IPS-18c (cell line): ENCODE measurements around the gene CAB39.

Experiments used
- H3K4me3 ChIP-seq: 2 replicates; pipeline ENCODE4 v1.7.0; 2013; ENCODE audit warnings: low read depth, mild to moderate bottlenecking, low read length, moderate library complexity; ENCODE audit not compliant: insufficient read depth
- H3K9me3 ChIP-seq: one replicate; pipeline ENCODE4 v1.6.1; 2013; ENCODE audit warnings: mild to moderate bottlenecking, low read length, moderate library complexity; ENCODE audit not compliant: control insufficient read depth, insufficient read depth

CAB39 gene

DNA sequence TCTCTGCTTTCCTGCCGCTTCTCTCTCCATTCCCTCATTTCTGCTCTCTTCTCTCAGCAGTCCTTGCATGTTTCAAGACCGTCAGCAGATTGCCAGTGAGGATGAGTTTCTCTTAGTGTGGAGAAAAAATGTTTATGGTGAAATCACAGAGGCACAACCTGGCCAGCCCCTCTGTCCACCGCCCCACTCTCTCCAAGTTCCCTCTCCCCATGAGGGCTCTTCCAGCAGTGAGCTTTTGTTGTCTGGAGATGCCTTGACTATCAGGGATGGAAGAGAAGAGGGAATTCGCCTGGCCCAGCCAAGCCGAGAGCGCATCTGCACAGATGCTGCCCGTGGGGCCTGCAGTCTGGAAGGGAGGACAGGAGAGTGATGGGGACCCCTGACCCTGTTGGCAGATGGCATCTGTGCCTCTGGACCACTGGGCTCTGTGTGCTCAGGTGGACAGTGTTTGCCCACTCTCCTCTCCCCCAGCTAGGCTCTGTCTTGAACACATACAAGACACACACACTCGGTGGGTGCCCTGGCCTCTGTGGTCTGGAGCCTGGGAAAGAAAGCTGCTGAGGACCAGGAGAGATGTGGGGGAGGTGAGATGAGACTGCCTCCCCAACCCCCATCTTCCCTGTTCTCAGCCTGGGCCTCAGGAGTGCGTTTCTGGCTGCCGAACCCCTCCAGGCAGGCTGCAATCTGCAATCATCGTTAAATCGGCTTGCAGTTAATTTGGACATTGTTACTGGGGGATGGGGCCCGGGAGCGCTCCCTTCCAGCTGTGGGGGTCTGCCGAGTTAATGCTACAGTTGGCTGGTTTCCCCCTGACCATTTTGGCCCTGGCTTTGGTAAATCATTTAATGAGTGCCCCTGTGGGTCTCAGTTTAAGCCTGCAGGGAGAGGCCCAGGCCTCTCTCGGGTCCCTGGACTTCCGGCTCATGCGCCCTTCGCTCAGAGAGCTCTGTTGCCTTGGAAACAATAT, 156.6 kb downstream of the CAB39 start:
- no peaks in the 10 kb centered on the region for H3K9me3 ChIP-seq
- H3K4me3 ChIP-seq, result peak overlapping the region; percentile 11

DNA sequence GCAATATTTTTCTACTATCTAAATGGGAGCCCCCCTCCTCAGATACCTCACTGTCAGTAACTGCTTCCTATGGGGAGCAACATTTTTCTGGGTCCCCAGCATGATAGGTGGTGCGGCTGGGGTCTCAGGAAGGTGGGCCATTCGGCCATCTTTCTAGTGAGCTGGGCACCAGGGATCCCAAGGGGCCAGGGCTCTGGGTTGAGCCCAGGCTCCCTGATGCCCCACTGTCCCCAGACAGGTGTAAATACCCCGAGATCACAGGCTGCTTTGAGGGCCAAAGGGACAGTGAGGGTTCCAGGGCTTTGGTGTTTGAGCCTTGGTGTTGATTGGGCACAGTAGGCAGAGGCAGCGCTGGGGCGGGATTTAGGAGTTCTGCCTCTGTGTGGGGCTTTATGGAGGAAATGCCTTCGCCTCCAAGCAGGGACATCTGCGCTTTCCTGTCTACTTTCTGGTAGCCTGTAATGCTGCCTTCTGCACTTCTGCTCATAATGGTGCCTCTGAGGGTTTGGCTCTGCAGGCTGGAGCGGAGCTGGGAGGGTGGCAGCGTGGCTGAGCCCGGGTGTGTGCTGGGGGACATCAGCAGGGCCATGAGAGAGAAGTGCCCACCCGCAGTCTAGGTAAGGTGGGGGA, 157.4 kb downstream of the CAB39 start:
- Histone ChIP-seq H3K4me3 (0 out of 2 replicates have a peak overlapping the region, but pooled peaks have one; percentile 11), H3K9me3 (no peaks in the 10 kb centered on the region)
